ENCODE results near the gene UGDH.

The UGDH gene

DNA sequence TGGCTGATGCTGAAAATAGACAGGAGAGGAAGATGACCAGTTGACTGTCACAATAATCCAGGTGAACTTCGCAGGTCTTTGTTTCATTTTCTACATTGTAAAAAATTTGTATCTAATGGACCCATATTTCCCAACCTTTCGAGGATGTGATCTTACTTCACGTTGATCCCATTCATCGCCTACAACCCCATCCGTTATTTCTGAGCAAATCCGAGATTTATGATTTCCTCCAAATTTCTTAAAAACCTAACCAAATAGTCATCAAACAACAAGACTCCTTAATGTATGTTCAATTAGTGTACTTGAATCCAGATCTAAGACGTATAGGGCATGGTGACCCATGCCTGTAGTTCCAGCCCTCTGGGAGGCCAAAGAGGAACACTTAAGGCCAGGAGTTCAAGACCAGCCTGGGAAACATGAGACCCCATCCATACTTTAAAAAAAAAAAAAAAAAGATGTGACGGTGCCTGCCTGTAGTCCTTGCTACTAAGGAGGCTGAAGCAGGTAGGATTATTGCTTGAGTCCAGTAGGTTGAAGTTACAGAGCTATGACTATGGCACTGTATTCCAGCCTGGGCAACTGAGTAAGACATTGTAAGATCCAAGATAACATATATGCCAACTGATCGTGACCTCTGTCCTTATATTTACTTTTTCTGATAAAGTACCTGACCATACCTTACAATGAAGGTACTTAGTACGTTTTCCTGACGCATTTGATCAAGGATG, 74.2 kb downstream of the UGDH start:
- TF ChIP-seq, protein P1, sequence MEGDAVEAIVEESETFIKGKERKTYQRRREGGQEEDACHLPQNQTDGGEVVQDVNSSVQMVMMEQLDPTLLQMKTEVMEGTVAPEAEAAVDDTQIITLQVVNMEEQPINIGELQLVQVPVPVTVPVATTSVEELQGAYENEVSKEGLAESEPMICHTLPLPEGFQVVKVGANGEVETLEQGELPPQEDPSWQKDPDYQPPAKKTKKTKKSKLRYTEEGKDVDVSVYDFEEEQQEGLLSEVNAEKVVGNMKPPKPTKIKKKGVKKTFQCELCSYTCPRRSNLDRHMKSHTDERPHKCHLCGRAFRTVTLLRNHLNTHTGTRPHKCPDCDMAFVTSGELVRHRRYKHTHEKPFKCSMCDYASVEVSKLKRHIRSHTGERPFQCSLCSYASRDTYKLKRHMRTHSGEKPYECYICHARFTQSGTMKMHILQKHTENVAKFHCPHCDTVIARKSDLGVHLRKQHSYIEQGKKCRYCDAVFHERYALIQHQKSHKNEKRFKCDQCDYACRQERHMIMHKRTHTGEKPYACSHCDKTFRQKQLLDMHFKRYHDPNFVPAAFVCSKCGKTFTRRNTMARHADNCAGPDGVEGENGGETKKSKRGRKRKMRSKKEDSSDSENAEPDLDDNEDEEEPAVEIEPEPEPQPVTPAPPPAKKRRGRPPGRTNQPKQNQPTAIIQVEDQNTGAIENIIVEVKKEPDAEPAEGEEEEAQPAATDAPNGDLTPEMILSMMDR (IDR thresholded peaks at IDR 0.05; ENCODE audit: low read length, missing control alignments): no peak
- H3K4me3 ChIP-seq (replicated peaks; ENCODE audit: low read depth, low read length): no peak overlapping the region
- no peak for DNase-seq (ENCODE audit: low read depth)

DNA sequence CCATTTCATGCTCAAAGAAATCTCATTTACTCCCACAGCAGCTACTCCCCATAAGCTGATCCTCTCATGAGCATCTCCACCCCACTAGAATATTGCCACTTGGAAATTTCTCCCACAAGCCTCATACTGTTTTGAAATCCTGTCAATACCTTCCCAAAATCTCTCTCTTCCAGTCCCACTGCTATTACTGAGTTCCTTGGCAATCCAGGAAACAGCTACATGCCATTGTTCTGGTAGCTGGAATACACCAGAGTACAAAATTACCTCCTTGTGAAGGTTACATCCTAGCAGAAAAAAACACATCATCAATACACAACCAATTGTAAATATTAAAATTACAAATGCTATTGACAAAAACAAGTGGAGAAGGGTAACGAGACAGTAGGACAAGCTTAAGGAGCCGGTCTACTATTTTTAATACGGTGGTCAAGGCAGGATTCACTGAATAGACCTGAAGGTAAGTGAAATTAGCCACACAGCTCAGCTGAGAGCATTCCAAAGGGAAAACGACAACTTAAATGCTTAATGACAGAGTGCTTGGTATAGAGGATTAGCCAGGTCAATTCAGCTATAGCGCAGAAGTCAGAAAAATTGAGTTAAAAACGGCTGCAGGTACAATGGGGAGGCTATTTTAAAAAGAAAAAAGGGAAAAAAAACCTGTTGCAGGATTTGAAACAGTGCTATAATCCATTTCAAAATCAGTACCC, 74.9 kb downstream of the UGDH start:
- H3K4me3 ChIP-seq (replicated peaks; ENCODE audit: low read depth, low read length): no peak overlapping the region
- no peak for DNase-seq (ENCODE audit: low read depth)
- TF ChIP-seq, protein P1 (IDR thresholded peaks at IDR 0.05; ENCODE audit: low read length, missing control alignments): no peak

DNA sequence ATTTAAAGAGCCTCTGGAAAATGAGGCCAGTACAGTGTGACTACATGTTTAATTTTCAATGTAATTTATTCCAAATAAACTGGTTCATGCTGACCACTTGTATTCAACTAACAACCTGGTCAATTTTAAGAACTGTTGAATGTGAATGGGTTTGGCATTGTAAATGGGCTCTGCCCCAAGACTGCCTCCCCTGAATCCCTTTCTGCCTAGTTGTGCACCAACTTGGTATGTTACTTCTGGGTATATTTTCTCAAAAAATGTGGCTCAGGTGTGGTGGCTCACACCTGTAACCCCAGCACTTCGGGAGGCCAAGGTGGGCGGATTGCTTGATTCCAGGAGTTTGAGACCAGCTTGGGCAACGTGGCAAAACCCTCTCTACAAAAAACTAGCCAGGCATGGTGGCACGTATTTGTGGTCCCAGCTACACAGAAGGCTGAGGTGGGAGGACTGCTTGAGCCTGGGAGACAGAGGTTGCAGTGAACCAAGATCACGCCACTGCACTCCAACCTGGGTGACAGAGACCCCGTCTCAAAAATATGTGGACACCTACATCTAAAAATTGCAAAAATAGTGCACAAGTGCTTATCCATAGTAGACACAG, 75.7 kb downstream of the UGDH start:
- TF ChIP-seq, protein P1 (IDR thresholded peaks at IDR 0.05; ENCODE audit: low read length, missing control alignments): no peak
- DNase-seq (ENCODE audit: low read depth): no peak
- H3K4me3 ChIP-seq (replicated peaks; ENCODE audit: low read depth, low read length): no peak overlapping the region

DNA sequence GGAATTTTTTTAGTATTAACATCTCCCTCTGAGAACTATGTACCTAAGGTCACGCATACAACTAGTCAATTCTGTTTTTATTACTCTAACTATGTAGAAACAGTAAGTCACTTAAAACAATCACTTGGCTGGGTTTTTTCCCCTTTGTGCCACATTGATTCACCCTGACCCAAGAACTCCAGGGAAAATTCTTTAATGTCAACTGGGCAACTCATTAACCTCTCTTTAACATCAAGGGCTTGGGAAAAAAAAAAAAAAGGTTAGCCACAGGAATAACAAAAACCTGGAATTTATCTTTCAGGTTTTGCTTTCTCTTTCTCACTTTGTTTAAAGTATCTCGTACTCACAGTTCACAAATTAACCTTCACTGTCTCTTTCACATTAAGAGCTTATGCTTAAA, 76.6 kb downstream of the UGDH start:
- TF ChIP-seq, protein P1 (IDR thresholded peaks at IDR 0.05; ENCODE audit: low read length, missing control alignments): no peak
- DNase-seq (ENCODE audit: low read depth): no peak

More for the DNA sequence above, 76.6 kb downstream of the UGDH start:
- H3K4me3 ChIP-seq (replicated peaks; ENCODE audit: low read depth, low read length): no peak overlapping the region
